K562 (cell line): ENCODE results near the gene PTBP2. TPM values are rescaled to one million over a fixed set of nuclear protein-coding genes. Genes with fewer than 3 reads are reported as not detected.

ENCODE experiments used
- CCNT2 ChIP-seq: IDR thresholded peaks from 2 replicates; pipeline ENCODE4 v1.6.1; 2011; ENCODE audit warnings: borderline replicate concordance, low read depth, mild to moderate bottlenecking, moderate library complexity, mixed read lengths, low read length; ENCODE audit not compliant: insufficient read length; ENCODE audit errors: extremely low read depth
- CGGBP1 ChIP-seq: fragments of 250-450 bp; sonication (Bioruptor Pico); IDR thresholded peaks from 2 replicates; pipeline ENCODE4 v1.9.0; 2021; ENCODE audit warnings: mild to moderate bottlenecking
- ETV5 ChIP-seq: sonication (generic); formaldehyde crosslinking; IDR thresholded peaks from 2 replicates; pipeline ENCODE4 v1.4.0; 2020; ENCODE audit warnings: low read depth, mild to moderate bottlenecking, missing genetic modification reagents
- KDM4B ChIP-seq, 2 experiments: fragments of 450-650 bp in 1 of 2; sonication (generic) in 1 of 2; IDR thresholded peaks; 2 replicates each; pipeline ENCODE4 v1.6.1; 2016 to 2017; ENCODE audit warnings: borderline replicate concordance in 2 of 2, antibody characterized with exemption in 1 of 2, low read depth in 1 of 2, mild to moderate bottlenecking in 1 of 2
- MNT ChIP-seq, 2 experiments: fragments of 450-650 bp; conservative IDR thresholded peaks; 2 replicates each; pipeline ENCODE4 v1.6.1; 2017; ENCODE audit warnings: mild to moderate bottlenecking in 2 of 2, moderate library complexity in 2 of 2
- PRPF4 ChIP-seq: fragments of 200-400 bp; formaldehyde crosslinking; IDR thresholded peaks from one replicate; pipeline ENCODE4 v1.6.1; 2017; ENCODE audit warnings: low read length, low read depth, mild to moderate bottlenecking; ENCODE audit not compliant: insufficient read depth, poor library complexity, severe bottlenecking
- RREB1 ChIP-seq: fragments of 250-450 bp; sonication (Bioruptor Pico); IDR thresholded peaks from 2 replicates; pipeline ENCODE4 v1.4.0; 2020
- SAP30 ChIP-seq: fragments of 200-600 bp; sonication (generic); IDR thresholded peaks from 2 replicates; pipeline ENCODE4 v1.6.1; 2012; ENCODE audit warnings: borderline replicate concordance, low read depth, mild to moderate bottlenecking, moderate library complexity, low read length, control low read depth, inconsistent platforms; ENCODE audit not compliant: insufficient read depth, poor library complexity, severe bottlenecking
- TCF7 ChIP-seq: sonication (generic); IDR thresholded peaks from 2 replicates; pipeline ENCODE4 v1.6.1; 2016; ENCODE audit warnings: antibody characterized with exemption, borderline replicate concordance
- TFAM ChIP-seq: fragments of 250-450 bp; sonication (Bioruptor Pico); conservative IDR thresholded peaks from 2 replicates; pipeline ENCODE4 v1.5.0; 2021; ENCODE audit warnings: mild to moderate bottlenecking, moderate library complexity
- ZBTB26 ChIP-seq: fragments of 450-650 bp; formaldehyde crosslinking; IDR thresholded peaks from 2 replicates; pipeline ENCODE4 v1.4.0; 2022; ENCODE audit warnings: missing genetic modification characterization
- ZFX ChIP-seq: sonication (generic); formaldehyde crosslinking; IDR thresholded peaks from 2 replicates; pipeline ENCODE4 v1.8.0; 2022; ENCODE audit warnings: mild to moderate bottlenecking, missing genetic modification reagents, moderate library complexity
- polyA plus RNA-seq, 8 experiments: library from polyadenylated mRNA; depleted of rRNA in 4 of 8; stranded (reverse) in 5 of 8; unstranded in 3 of 8; fragments of >200 nt; fragmentation: Nextera tagmentation in 2 of 8; fragmentation: Illumina TruSeq in 1 of 8; extraction: Ambion mirVana in 2 of 8; extraction: Trizol in 1 of 8; gene quantifications; 2 replicates each; pipeline versions ENCODE4 v1.2.1 to v1.2.3, GENCODE V29; 2011 to 2014; ENCODE audit warnings: inconsistent platforms in 1 of 8, missing spikeins in 1 of 8
- total RNA-seq, 7 experiments: library from RNA; depleted of rRNA in 6 of 7; stranded (reverse); fragments of >200 nt in 6 of 7; fragmentation: Illumina TruSeq in 2 of 7; extraction: Trizol in 2 of 7; gene quantifications; 2 replicates each; pipeline versions ENCODE4 v1.2.1 to v1.2.3, GENCODE V29; 2011 to 2021; ENCODE audit warnings: low replicate concordance in 1 of 7

PTBP2 gene
- total and polyA plus RNA-seq, 9 of the 15 experiments (the other 6 are each of a cell fraction or from before 2014, with no cell fraction given): 9.8 to 30.6 (median 19.0) TPM

- no peak for TF ChIP-seq TFAM (CRISPR knock-in tag)
- no peak for TF ChIP-seq ETV5 (CRISPR knock-in tag)
- no peak for TF ChIP-seq KDM4B (IDR thresholded peaks at IDR 0.05; ENCODE audit: borderline replicate concordance in 2 of 2, low read depth in 1 of 2)
- TF ChIP-seq ZBTB26: no peak
- peak; percentile 28; the same call in 1 of the 2 replicates for TF ChIP-seq ZFX
- peak; percentile 20 to 54; a peak in 3 of 4 replicates for TF ChIP-seq MNT (conservative IDR thresholded peaks at IDR 0.05)
- TF ChIP-seq CCNT2: no peak
- TF ChIP-seq TCF7: no peak
- no peak for TF ChIP-seq RREB1 (CRISPR knock-in tag)
- no peak for TF ChIP-seq PRPF4
- no peak for TF ChIP-seq CGGBP1 (CRISPR knock-in tag)
- TF ChIP-seq SAP30: no peak
Measured at GRCh38 chr1:96722161-96722922, 758 bp downstream of the PTBP2 start (continued).
